Measurements from ENCODE around the gene LETM1.

LETM1 gene

DNA sequence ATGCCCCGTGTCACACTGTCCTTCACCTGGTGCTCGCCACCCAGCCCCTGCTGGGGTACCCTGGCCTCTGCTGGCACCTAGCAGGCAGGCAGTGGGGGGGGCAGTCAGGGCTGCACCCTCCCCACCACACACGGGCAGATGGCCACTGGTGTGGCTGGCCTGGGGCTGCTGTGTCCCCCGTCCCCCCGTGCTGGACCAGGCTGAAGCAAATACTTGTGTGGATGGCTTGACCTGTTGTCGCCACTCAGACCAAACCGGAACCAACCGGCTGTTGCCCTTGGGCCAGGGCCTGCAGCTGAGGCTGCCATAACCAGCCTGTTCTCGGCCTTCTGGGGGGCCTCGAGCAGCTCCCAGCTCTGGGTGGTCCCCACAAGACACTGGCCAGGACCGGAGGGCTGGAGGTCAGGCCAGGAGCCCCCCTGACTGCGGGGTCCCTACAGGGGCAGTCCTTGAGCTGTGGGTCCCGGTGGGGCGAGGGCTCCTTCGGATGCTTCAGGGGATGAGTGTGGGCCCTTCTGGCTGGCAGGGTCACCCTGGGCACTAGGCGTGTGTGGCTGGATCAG is 58.6 kb downstream of the LETM1 start:
- DNase-seq (ENCODE audit: low read depth in 2 of 2, low spot score in 1 of 2) = no peak

- no peak for DNase-seq (ENCODE audit: low read depth in 2 of 2, low spot score in 1 of 2)
Measured at GRCh38 chr4:1796486-1797204, 59.3 kb downstream of the LETM1 start.

- DNase-seq (ENCODE audit: low read depth in 2 of 2, low spot score in 1 of 2) = no peak
Measured at GRCh38 chr4:1795299-1796195, 60.4 kb downstream of the LETM1 start.

GRCh38 chr4:1794809-1795298 is 61.1 kb downstream of the LETM1 start:
- no peak for DNase-seq (ENCODE audit: low read depth in 2 of 2, low spot score in 1 of 2)

GRCh38 chr4:1793940-1794808 is 61.8 kb downstream of the LETM1 start:
- DNase-seq (ENCODE audit: low read depth in 2 of 2, low spot score in 1 of 2) = no peak

GRCh38 chr4:1793496-1793840 is 62.5 kb downstream of the LETM1 start:
- no peak for DNase-seq (ENCODE audit: low read depth in 2 of 2, low spot score in 1 of 2)

DNA sequence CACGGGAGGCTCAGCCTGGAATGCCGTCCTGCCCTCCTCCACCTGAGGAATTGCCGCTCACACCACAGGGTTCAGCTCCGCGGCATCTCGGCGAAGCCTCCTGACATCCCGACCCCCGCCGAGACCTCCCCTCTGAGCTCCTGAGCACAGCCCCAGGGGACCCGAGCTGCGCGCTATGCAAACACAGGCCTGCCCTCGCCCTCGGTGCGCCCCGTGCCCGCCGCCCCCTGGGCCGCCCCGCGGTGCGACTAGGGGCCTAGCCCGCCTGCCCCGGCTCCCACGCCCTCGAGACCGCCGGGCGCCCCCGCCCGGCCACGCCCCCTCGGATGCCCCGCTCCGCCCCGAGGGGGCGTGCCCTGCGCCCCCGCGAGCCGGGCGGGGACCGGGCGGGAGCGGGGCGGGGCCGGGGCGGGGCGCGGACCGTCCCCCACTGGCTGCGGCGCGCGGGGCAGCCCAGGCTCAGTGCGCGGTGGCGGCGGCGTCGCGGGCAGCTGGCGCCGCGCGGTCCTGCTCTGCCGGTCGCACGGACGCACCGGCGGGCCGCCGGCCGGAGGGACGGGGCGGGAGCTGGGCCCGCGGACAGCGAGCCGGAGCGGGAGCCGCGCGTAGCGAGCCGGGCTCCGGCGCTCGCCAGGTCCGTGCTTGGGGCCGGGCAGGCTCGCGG is 63.0 kb downstream of the LETM1 start, which contains the start of gene FGFR3:
Gene FGFR3, plus strand, starts transcription at position 462 of the 664 bp plus-strand sequence. CDS start 642 bp downstream, outside the sequence.
- DNase-seq (ENCODE audit: low read depth in 2 of 2, low spot score in 1 of 2) = no peak

- DNase-seq (ENCODE audit: low read depth in 2 of 2, low spot score in 1 of 2) = no peak
Measured at GRCh38 chr4:1792158-1792831, 63.7 kb downstream of the LETM1 start.

- no peak for DNase-seq (ENCODE audit: low read depth in 2 of 2, low spot score in 1 of 2)
Measured at GRCh38 chr4:1790005-1790404, 66.0 kb downstream of the LETM1 start.

- no peak for DNase-seq (ENCODE audit: low read depth in 2 of 2, low spot score in 1 of 2)
Measured at GRCh38 chr4:1789552-1789951, 66.4 kb downstream of the LETM1 start.

DNA sequence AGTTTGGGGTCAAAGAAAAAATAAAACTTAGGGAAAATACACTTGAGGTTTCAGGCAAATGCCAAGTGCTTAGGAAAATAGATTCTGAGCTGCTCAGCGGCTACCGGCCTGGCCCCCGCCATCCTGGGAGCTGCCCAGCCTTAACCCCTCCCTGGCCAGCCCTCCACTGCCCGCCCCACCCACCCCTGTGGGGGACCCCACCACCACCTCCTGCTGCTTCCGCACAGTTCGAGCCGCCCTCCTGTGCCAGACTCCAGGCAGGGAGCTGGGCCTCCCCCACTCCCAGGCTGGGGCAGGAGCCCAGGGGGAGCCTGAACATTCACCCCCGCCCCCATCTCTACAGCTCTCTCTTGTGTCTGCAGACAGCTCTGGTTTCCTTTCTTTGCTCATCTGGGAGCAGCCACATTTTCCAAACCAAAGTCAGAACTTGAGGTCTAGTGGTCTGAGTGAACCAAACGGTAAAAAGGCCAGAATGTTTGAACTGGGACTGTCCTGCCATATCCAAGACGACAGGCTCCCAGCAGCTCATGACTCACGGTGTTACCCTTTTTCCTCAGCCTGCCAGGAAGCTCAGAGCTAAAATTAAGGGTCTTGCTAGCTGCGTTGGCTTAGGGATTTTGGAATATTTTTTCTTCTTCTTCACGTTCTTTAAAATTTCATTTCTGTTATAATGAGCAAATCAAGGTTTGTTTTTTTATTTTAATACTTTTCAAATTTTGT is 67.5 kb downstream of the LETM1 start:
- no peak for DNase-seq (ENCODE audit: low read depth in 2 of 2, low spot score in 1 of 2)

DNA sequence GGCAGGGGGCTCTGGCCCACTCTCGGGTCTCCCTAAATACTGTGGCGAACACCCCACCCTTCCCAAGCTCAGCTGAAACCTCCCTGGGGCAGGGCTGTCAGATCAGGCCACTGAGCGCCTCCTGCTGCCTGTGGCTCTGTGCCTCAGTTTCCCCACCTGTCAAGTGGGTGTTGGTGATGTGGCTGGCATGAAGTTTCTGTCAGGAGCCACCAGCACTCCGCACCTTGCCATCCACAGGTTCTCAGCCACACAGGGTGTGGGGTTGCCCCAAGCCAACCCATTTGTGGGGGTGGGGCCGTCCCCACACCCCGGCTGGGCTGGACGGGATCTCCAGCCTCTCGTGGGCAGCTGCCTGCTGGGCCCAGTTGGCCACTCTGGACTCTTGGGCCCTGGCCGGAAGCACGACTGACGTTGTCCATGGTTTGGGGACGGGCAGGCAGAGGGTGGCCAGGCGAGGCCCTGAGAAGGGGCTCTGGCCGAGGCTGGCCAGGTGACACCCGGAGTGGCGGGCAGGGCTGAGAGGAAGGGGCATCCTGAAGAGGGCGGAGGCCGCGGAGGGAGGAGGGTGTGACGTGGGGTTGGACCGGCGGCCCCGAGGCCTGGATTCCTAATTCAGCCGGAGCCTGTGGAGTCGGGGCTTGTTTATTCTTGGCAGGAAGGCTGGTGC is 68.4 kb downstream of the LETM1 start:
- no peak for DNase-seq (ENCODE audit: low read depth in 2 of 2, low spot score in 1 of 2)

GRCh38 chr4:1786544-1787362 is 69.2 kb downstream of the LETM1 start:
- no peak for DNase-seq (ENCODE audit: low read depth in 2 of 2, low spot score in 1 of 2)

DNA sequence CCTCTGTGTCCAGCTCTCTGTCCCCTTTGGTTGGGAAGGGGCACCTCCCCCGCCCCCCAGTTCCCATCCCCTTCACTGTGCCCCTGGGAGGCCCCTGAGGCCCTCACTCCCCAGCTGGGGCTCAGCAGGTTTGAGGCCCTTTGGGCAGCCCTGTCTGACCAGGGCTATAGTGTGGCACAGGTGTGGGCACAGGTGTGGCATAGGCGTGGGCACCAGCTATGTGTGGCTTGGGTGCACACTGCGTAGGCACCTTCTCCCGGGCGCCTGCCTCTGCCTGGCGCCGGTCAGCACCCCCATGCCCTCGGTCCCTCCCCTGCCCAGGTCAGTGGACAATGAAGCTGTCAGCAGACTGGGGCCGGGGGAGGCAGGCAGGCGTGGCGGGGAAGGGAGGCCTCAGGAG is 70.4 kb downstream of the LETM1 start:
- no peak for DNase-seq (ENCODE audit: low read depth in 2 of 2, low spot score in 1 of 2)

DNA sequence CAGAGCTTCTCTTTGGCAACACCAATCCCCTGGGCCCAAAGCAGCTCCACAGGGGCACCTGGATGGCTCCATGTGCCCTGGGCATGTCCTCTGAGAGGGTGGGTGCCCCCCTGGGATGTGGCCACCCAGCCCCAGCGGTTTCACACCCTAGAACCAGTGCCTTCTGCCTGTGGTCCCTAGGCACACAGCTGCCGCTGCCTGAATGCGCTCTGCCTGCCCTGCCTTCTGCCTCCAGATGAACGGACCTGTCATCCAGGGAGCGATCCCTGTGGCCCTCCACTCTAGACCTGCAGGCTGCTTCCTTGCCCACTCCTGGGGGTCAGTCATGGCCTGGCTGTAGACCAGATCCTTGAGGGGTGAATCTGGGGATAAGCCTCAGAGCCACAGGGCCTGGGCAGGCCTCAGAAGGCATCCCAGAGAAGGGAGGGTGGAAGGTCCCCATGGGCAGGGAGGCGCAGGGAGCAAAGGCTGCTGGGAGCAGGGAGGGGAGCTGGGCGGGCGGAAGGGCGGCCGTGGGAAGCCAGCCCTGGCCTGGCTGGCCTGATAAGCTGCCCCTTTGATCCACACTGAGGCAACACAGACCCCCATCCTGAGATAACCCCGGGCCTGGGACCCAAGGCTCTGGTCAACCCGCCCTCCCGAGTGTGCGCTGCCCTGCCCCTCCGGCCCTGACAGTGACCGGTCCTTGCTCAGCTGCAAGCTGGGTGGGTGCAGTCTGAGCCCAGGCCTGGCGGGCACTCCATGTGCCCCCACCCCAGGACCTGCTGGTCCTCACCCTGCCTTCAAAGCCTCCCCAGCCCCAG is 71.0 kb downstream of the LETM1 start:
- DNase-seq (ENCODE audit: low read depth in 2 of 2, low spot score in 1 of 2) = no peak

GRCh38 chr4:1784395-1784788 is 71.6 kb downstream of the LETM1 start:
- no peak for DNase-seq (ENCODE audit: low read depth in 2 of 2, low spot score in 1 of 2)

DNA sequence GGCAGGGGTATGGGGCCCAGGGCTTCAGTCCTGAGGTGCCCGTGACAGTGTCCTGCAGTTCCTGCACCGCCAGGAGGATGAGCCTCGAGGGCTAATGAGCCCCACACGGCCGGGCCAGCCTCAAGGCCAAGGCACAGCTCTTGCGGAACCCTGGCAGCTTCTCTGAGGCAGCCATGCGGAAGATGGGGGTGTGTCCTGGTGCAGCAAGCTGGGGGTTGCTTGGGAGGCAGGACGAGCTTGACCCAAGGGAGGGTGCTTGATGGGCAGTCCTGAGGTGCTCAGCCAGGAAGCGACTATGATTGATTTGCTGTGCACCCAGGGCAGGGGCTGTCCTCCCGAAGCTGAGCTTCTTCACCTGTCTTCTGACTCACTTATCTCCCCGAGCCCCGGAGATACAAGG is 72.0 kb downstream of the LETM1 start:
- no peak for DNase-seq (ENCODE audit: low read depth in 2 of 2, low spot score in 1 of 2)

All from stimulated activated CD8-positive, alpha-beta memory T cell treated with anti-CD3 and anti-CD28 coated beads, Interleukin-4, amount 100 ng/mL, for 4 hours (primary cell).